ENCODE measurements around the gene EDC3.
"Not testable (repeated sequence)": the region's sequence is repeated elsewhere in the genome, so short reads cannot be mapped to it uniquely, and the experiment has no call there.

The EDC3 gene

GRCh38 chr15:74695597-74696397 lies at the start of gene EDC3:
EDC3 (minus strand) TSS chr15:74696024; CDS start chr15:74675124, 20,900 bp downstream.
- 0 out of 2 replicates have a peak, but pooled peaks cover 2% of the 10 kb centered on the region for H3K27me3 ChIP-seq (ENCODE audit: control insufficient read depth, insufficient read depth, low read length)
- peak within 1 kb of the TSS; percentile 89 for H3K4me3 ChIP-seq (ENCODE audit: low read depth, low read length)
- H3K9ac ChIP-seq (ENCODE audit: low read length) = peak within 1 kb of the TSS; percentile 88
- 0 out of 2 replicates have a peak, but pooled peaks cover 4% of the 10 kb centered on the region for H3K4me1 ChIP-seq (ENCODE audit: control insufficient read depth, insufficient read depth, low read length)
- H3K9me3 ChIP-seq (ENCODE audit: control insufficient read depth, insufficient read depth, low read depth, low read length) = no peaks in the 10 kb centered on the region
- no peaks in the 10 kb centered on the region for H3K36me3 ChIP-seq (ENCODE audit: control insufficient read depth, insufficient read depth, low read length)
- peak within 1 kb of the TSS; percentile 77; the same call in 1 of the 2 replicates for H3K27ac ChIP-seq (ENCODE audit: low read depth, low read length)

GRCh38 chr15:74742422-74742821 lies 46.6 kb upstream of the EDC3 start:
- H3K27me3 ChIP-seq (ENCODE audit: control insufficient read depth, insufficient read depth, low read length) = peaks cover 5% of the 10 kb centered on the region; the same call in 1 of the 2 replicates
- H3K9me3 ChIP-seq (ENCODE audit: control insufficient read depth, insufficient read depth, low read depth, low read length) = peaks cover 7% of the 10 kb centered on the region
- H3K4me1 ChIP-seq (ENCODE audit: control insufficient read depth, insufficient read depth, low read length) = no peaks in the 10 kb centered on the region
- no peak overlapping the region for H3K4me3 ChIP-seq (ENCODE audit: low read depth, low read length)
- H3K27ac ChIP-seq (ENCODE audit: low read depth, low read length) = no peak overlapping the region
- H3K36me3 ChIP-seq (ENCODE audit: control insufficient read depth, insufficient read depth, low read length) = no peaks in the 10 kb centered on the region
- H3K9ac ChIP-seq (ENCODE audit: low read length) = no peak overlapping the region

- H3K9ac ChIP-seq (ENCODE audit: low read length); H3K36me3 ChIP-seq (ENCODE audit: control insufficient read depth, insufficient read depth, low read length); H3K4me1 ChIP-seq (ENCODE audit: control insufficient read depth, insufficient read depth, low read length); H3K4me3 ChIP-seq (ENCODE audit: low read depth, low read length); H3K9me3 ChIP-seq (ENCODE audit: control insufficient read depth, insufficient read depth, low read depth, low read length); H3K27ac ChIP-seq (ENCODE audit: low read depth, low read length): not testable (repeated sequence)
- peaks cover 24% of the 10 kb centered on the region for H3K27me3 ChIP-seq (ENCODE audit: control insufficient read depth, insufficient read depth, low read length)
Observed at GRCh38 chr15:74738239-74738638, 42.4 kb upstream of the EDC3 start.

- H3K27ac ChIP-seq (ENCODE audit: low read depth, low read length) = no peak overlapping the region
- no peaks in the 10 kb centered on the region for H3K4me1 ChIP-seq (ENCODE audit: control insufficient read depth, insufficient read depth, low read length)
- peaks cover 43% of the 10 kb centered on the region for H3K27me3 ChIP-seq (ENCODE audit: control insufficient read depth, insufficient read depth, low read length)
- H3K4me3 ChIP-seq (ENCODE audit: low read depth, low read length) = no peak overlapping the region
- no peaks in the 10 kb centered on the region for H3K9me3 ChIP-seq (ENCODE audit: control insufficient read depth, insufficient read depth, low read depth, low read length)
- no peak overlapping the region for H3K9ac ChIP-seq (ENCODE audit: low read length)
- no peaks in the 10 kb centered on the region for H3K36me3 ChIP-seq (ENCODE audit: control insufficient read depth, insufficient read depth, low read length)
Observed at GRCh38 chr15:74735305-74735704, 39.5 kb upstream of the EDC3 start.

- Histone ChIP-seq H3K4me3 (ENCODE audit: low read depth, low read length) (no peak overlapping the region), H3K9ac (ENCODE audit: low read length) (no peak overlapping the region), H3K36me3 (ENCODE audit: control insufficient read depth, insufficient read depth, low read length) (no peaks in the 10 kb centered on the region), H3K9me3 (ENCODE audit: control insufficient read depth, insufficient read depth, low read depth, low read length) (no peaks in the 10 kb centered on the region), H3K4me1 (ENCODE audit: control insufficient read depth, insufficient read depth, low read length) (no peaks in the 10 kb centered on the region), H3K27me3 (ENCODE audit: control insufficient read depth, insufficient read depth, low read length) (peaks cover 45% of the 10 kb centered on the region), H3K27ac (ENCODE audit: low read depth, low read length) (no peak overlapping the region)
Observed at GRCh38 chr15:74733269-74733668, 37.4 kb upstream of the EDC3 start.

- no peak overlapping the region for H3K27ac ChIP-seq (ENCODE audit: low read depth, low read length)
- no peaks in the 10 kb centered on the region for H3K4me1 ChIP-seq (ENCODE audit: control insufficient read depth, insufficient read depth, low read length)
- no peak overlapping the region for H3K9ac ChIP-seq (ENCODE audit: low read length)
- no peaks in the 10 kb centered on the region for H3K36me3 ChIP-seq (ENCODE audit: control insufficient read depth, insufficient read depth, low read length)
- peaks cover 47% of the 10 kb centered on the region for H3K27me3 ChIP-seq (ENCODE audit: control insufficient read depth, insufficient read depth, low read length)
- H3K9me3 ChIP-seq (ENCODE audit: control insufficient read depth, insufficient read depth, low read depth, low read length) = peaks cover 2% of the 10 kb centered on the region; the same call in 1 of the 2 replicates
- no peak overlapping the region for H3K4me3 ChIP-seq (ENCODE audit: low read depth, low read length)
Observed at GRCh38 chr15:74732846-74733245, 37.0 kb upstream of the EDC3 start.

- Histone ChIP-seq H3K36me3 (ENCODE audit: control insufficient read depth, insufficient read depth, low read length) (no peaks in the 10 kb centered on the region), H3K9me3 (ENCODE audit: control insufficient read depth, insufficient read depth, low read depth, low read length) (peaks cover 5% of the 10 kb centered on the region; the same call in 1 of the 2 replicates), H3K4me1 (ENCODE audit: control insufficient read depth, insufficient read depth, low read length) (0 out of 2 replicates have a peak, but pooled peaks cover 3% of the 10 kb centered on the region), H3K9ac (ENCODE audit: low read length) (no peak overlapping the region), H3K4me3 (ENCODE audit: low read depth, low read length) (no peak overlapping the region), H3K27me3 (ENCODE audit: control insufficient read depth, insufficient read depth, low read length) (peaks cover 56% of the 10 kb centered on the region), H3K27ac (ENCODE audit: low read depth, low read length) (no peak overlapping the region)
Observed at GRCh38 chr15:74730619-74731316, 34.9 kb upstream of the EDC3 start.

- not testable (repeated sequence) for H3K9me3 ChIP-seq (ENCODE audit: control insufficient read depth, insufficient read depth, low read depth, low read length)
- H3K27me3 ChIP-seq (ENCODE audit: control insufficient read depth, insufficient read depth, low read length) = peaks cover 57% of the 10 kb centered on the region
Observed at GRCh38 chr15:74729372-74729771, 33.5 kb upstream of the EDC3 start.

GRCh38 chr15:74728699-74729098 lies 32.9 kb upstream of the EDC3 start:
- not testable (repeated sequence) for H3K9ac ChIP-seq (ENCODE audit: low read length); H3K4me3 ChIP-seq (ENCODE audit: low read depth, low read length); H3K36me3 ChIP-seq (ENCODE audit: control insufficient read depth, insufficient read depth, low read length); H3K27ac ChIP-seq (ENCODE audit: low read depth, low read length); H3K4me1 ChIP-seq (ENCODE audit: control insufficient read depth, insufficient read depth, low read length); H3K9me3 ChIP-seq (ENCODE audit: control insufficient read depth, insufficient read depth, low read depth, low read length)
- H3K27me3 ChIP-seq (ENCODE audit: control insufficient read depth, insufficient read depth, low read length) = peaks cover 59% of the 10 kb centered on the region

More at GRCh38 chr15:74729372-74729771, 33.5 kb upstream of the EDC3 start:
- H3K4me3 ChIP-seq (ENCODE audit: low read depth, low read length); H3K27ac ChIP-seq (ENCODE audit: low read depth, low read length); H3K36me3 ChIP-seq (ENCODE audit: control insufficient read depth, insufficient read depth, low read length); H3K4me1 ChIP-seq (ENCODE audit: control insufficient read depth, insufficient read depth, low read length); H3K9ac ChIP-seq (ENCODE audit: low read length): not testable (repeated sequence)

- H3K27me3 ChIP-seq (ENCODE audit: control insufficient read depth, insufficient read depth, low read length) = peaks cover 56% of the 10 kb centered on the region
- no peak overlapping the region for H3K9ac ChIP-seq (ENCODE audit: low read length)
- no peak overlapping the region for H3K4me3 ChIP-seq (ENCODE audit: low read depth, low read length)
- no peaks in the 10 kb centered on the region for H3K36me3 ChIP-seq (ENCODE audit: control insufficient read depth, insufficient read depth, low read length)
- peaks cover 12% of the 10 kb centered on the region; the same call in 1 of the 2 replicates for H3K4me1 ChIP-seq (ENCODE audit: control insufficient read depth, insufficient read depth, low read length)
- H3K9me3 ChIP-seq (ENCODE audit: control insufficient read depth, insufficient read depth, low read depth, low read length) = peaks cover 5% of the 10 kb centered on the region; the same call in 1 of the 2 replicates
- no peak overlapping the region for H3K27ac ChIP-seq (ENCODE audit: low read depth, low read length)
Observed at GRCh38 chr15:74727727-74728126, 31.9 kb upstream of the EDC3 start.

GRCh38 chr15:74726774-74727164 lies 30.9 kb upstream of the EDC3 start:
- H3K4me3 ChIP-seq (ENCODE audit: low read depth, low read length) = peak overlapping the region; percentile 81
- H3K4me1 ChIP-seq (ENCODE audit: control insufficient read depth, insufficient read depth, low read length) = peaks cover 12% of the 10 kb centered on the region; the same call in 1 of the 2 replicates
- peaks cover 54% of the 10 kb centered on the region for H3K27me3 ChIP-seq (ENCODE audit: control insufficient read depth, insufficient read depth, low read length)
- H3K27ac ChIP-seq (ENCODE audit: low read depth, low read length) = no peak overlapping the region
- peaks cover 5% of the 10 kb centered on the region; the same call in 1 of the 2 replicates for H3K9me3 ChIP-seq (ENCODE audit: control insufficient read depth, insufficient read depth, low read depth, low read length)
- no peak overlapping the region for H3K9ac ChIP-seq (ENCODE audit: low read length)
- H3K36me3 ChIP-seq (ENCODE audit: control insufficient read depth, insufficient read depth, low read length) = no peaks in the 10 kb centered on the region

Measured in HUES6 (cell line).